ENCODE measurements around the gene ALG12. TPM values are rescaled to one million over a fixed set of nuclear protein-coding genes. Genes with fewer than 3 reads are reported as not detected.

Gene ALG12
- total and polyA plus RNA-seq, 2 experiments from 2014 or later = 18.7 to 23.3 TPM

DNA sequence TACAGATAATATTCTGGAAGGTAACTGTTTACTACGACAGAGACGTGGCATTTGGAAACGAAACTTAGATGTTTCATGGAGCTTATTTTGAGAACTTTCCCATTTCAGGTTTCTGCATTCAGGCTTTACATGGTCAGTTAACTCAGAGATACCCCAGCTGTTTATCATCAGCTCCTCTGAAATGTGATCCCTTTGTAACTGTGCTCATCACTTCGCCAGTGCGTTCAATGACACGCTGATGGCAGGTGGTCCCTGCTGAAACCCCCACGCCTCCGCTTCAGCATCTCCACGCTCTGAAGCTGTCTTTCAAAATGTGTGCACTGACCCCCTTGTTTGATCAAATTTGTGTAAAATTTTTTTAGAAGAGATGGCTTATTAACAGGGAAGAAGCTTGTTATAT lies 30.5 kb downstream of the ALG12 start:
- H3K27me3 ChIP-seq (ENCODE audit: insufficient read depth) = no peaks in the 10 kb centered on the region

More for the DNA sequence above, 30.5 kb downstream of the ALG12 start:
- Mint-ChIP-seq H3K27me3 (ENCODE audit: insufficient read depth, low read depth, poor library complexity) (peaks cover 3% of the 10 kb centered on the region), H3K9me3 (peaks cover 30% of the 10 kb centered on the region), H3K4me3 (no peak overlapping the region), H3K4me1 (no peaks in the 10 kb centered on the region; the same call in 2 of the 3 replicates), H3K36me3 (ENCODE audit: low read depth) (peaks cover 96% of the 10 kb centered on the region), H3K27ac (no peak overlapping the region)
- peaks cover 14% of the 10 kb centered on the region for H4K20me1 ChIP-seq (replicated peaks; ENCODE audit: insufficient read depth)
- H3K4me3 ChIP-seq = no peak overlapping the region
- H3K27ac ChIP-seq (ENCODE audit: low read depth) = no peak overlapping the region
- H3K9me2 ChIP-seq (ENCODE audit: insufficient read depth) = 0 out of 2 replicates have a peak, but pooled peaks cover 4% of the 10 kb centered on the region
- H3K4me2 ChIP-seq = no peak overlapping the region
- no peak overlapping the region for H2AFZ ChIP-seq
- ATAC-seq (no peak), DNase-seq (ENCODE audit: low spot score) (no peak)
- H3K79me2 ChIP-seq (replicated peaks; ENCODE audit: insufficient read depth) = peaks cover 21% of the 10 kb centered on the region
- no peaks in the 10 kb centered on the region for H3K4me1 ChIP-seq (ENCODE audit: insufficient read depth)
- H3K36me3 ChIP-seq (ENCODE audit: insufficient read depth) = peaks cover 4% of the 10 kb centered on the region
- TF ChIP-seq, protein P1, sequence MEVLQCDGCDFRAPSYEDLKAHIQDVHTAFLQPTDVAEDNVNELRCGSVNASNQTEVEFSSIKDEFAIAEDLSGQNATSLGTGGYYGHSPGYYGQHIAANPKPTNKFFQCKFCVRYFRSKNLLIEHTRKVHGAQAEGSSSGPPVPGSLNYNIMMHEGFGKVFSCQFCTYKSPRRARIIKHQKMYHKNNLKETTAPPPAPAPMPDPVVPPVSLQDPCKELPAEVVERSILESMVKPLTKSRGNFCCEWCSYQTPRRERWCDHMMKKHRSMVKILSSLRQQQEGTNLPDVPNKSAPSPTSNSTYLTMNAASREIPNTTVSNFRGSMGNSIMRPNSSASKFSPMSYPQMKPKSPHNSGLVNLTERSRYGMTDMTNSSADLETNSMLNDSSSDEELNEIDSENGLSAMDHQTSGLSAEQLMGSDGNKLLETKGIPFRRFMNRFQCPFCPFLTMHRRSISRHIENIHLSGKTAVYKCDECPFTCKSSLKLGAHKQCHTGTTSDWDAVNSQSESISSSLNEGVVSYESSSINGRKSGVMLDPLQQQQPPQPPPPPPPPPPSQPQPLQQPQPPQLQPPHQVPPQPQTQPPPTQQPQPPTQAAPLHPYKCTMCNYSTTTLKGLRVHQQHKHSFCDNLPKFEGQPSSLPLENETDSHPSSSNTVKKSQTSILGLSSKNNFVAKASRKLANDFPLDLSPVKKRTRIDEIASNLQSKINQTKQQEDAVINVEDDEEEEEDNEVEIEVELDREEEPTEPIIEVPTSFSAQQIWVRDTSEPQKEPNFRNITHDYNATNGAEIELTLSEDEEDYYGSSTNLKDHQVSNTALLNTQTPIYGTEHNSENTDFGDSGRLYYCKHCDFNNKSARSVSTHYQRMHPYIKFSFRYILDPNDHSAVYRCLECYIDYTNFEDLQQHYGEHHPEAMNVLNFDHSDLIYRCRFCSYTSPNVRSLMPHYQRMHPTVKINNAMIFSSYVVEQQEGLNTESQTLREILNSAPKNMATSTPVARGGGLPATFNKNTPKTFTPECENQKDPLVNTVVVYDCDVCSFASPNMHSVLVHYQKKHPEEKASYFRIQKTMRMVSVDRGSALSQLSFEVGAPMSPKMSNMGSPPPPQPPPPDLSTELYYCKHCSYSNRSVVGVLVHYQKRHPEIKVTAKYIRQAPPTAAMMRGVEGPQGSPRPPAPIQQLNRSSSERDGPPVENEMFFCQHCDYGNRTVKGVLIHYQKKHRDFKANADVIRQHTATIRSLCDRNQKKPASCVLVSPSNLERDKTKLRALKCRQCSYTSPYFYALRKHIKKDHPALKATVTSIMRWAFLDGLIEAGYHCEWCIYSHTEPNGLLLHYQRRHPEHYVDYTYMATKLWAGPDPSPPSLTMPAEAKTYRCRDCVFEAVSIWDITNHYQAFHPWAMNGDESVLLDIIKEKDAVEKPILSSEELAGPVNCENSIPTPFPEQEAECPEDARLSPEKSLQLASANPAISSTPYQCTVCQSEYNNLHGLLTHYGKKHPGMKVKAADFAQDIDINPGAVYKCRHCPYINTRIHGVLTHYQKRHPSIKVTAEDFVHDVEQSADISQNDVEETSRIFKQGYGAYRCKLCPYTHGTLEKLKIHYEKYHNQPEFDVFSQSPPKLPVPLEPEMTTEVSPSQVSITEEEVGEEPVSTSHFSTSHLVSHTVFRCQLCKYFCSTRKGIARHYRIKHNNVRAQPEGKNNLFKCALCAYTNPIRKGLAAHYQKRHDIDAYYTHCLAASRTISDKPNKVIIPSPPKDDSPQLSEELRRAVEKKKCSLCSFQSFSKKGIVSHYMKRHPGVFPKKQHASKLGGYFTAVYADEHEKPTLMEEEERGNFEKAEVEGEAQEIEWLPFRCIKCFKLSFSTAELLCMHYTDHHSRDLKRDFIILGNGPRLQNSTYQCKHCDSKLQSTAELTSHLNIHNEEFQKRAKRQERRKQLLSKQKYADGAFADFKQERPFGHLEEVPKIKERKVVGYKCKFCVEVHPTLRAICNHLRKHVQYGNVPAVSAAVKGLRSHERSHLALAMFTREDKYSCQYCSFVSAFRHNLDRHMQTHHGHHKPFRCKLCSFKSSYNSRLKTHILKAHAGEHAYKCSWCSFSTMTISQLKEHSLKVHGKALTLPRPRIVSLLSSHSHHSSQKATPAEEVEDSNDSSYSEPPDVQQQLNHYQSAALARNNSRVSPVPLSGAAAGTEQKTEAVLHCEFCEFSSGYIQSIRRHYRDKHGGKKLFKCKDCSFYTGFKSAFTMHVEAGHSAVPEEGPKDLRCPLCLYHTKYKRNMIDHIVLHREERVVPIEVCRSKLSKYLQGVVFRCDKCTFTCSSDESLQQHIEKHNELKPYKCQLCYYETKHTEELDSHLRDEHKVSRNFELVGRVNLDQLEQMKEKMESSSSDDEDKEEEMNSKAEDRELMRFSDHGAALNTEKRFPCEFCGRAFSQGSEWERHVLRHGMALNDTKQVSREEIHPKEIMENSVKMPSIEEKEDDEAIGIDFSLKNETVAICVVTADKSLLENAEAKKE (CRISPR knock-in tag; IDR thresholded peaks at IDR 0.05) = no peak
- TF ChIP-seq POLR2AphosphoS5 (IDR thresholded peaks at IDR 0.05; ENCODE audit: low read depth) = no peak
- TF ChIP-seq NANOG (IDR thresholded peaks at IDR 0.05; ENCODE audit: borderline replicate concordance) = no peak
- TF ChIP-seq EZH2phosphoT487 (IDR thresholded peaks at IDR 0.05; ENCODE audit: unreplicated experiment) = no peak
- TF ChIP-seq, protein P2, sequence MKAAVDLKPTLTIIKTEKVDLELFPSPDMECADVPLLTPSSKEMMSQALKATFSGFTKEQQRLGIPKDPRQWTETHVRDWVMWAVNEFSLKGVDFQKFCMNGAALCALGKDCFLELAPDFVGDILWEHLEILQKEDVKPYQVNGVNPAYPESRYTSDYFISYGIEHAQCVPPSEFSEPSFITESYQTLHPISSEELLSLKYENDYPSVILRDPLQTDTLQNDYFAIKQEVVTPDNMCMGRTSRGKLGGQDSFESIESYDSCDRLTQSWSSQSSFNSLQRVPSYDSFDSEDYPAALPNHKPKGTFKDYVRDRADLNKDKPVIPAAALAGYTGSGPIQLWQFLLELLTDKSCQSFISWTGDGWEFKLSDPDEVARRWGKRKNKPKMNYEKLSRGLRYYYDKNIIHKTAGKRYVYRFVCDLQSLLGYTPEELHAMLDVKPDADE (IDR thresholded peaks at IDR 0.05) = no peak
- TF ChIP-seq, protein P3, sequence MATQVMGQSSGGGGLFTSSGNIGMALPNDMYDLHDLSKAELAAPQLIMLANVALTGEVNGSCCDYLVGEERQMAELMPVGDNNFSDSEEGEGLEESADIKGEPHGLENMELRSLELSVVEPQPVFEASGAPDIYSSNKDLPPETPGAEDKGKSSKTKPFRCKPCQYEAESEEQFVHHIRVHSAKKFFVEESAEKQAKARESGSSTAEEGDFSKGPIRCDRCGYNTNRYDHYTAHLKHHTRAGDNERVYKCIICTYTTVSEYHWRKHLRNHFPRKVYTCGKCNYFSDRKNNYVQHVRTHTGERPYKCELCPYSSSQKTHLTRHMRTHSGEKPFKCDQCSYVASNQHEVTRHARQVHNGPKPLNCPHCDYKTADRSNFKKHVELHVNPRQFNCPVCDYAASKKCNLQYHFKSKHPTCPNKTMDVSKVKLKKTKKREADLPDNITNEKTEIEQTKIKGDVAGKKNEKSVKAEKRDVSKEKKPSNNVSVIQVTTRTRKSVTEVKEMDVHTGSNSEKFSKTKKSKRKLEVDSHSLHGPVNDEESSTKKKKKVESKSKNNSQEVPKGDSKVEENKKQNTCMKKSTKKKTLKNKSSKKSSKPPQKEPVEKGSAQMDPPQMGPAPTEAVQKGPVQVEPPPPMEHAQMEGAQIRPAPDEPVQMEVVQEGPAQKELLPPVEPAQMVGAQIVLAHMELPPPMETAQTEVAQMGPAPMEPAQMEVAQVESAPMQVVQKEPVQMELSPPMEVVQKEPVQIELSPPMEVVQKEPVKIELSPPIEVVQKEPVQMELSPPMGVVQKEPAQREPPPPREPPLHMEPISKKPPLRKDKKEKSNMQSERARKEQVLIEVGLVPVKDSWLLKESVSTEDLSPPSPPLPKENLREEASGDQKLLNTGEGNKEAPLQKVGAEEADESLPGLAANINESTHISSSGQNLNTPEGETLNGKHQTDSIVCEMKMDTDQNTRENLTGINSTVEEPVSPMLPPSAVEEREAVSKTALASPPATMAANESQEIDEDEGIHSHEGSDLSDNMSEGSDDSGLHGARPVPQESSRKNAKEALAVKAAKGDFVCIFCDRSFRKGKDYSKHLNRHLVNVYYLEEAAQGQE (IDR thresholded peaks at IDR 0.05; ENCODE audit: unreplicated experiment) = no peak
- TF ChIP-seq ZNF114 (CRISPR knock-in tag; IDR thresholded peaks at IDR 0.05) = no peak
- no peak for TF ChIP-seq EZH2 (IDR thresholded peaks at IDR 0.05; ENCODE audit: low read depth, unreplicated experiment)
- TF ChIP-seq, protein P4, sequence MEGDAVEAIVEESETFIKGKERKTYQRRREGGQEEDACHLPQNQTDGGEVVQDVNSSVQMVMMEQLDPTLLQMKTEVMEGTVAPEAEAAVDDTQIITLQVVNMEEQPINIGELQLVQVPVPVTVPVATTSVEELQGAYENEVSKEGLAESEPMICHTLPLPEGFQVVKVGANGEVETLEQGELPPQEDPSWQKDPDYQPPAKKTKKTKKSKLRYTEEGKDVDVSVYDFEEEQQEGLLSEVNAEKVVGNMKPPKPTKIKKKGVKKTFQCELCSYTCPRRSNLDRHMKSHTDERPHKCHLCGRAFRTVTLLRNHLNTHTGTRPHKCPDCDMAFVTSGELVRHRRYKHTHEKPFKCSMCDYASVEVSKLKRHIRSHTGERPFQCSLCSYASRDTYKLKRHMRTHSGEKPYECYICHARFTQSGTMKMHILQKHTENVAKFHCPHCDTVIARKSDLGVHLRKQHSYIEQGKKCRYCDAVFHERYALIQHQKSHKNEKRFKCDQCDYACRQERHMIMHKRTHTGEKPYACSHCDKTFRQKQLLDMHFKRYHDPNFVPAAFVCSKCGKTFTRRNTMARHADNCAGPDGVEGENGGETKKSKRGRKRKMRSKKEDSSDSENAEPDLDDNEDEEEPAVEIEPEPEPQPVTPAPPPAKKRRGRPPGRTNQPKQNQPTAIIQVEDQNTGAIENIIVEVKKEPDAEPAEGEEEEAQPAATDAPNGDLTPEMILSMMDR (conservative IDR thresholded peaks at IDR 0.05; ENCODE audit: low read depth in 2 of 2) = no peak
- no peak for TF ChIP-seq JUNB (IDR thresholded peaks at IDR 0.05; ENCODE audit: unreplicated experiment)
- TF ChIP-seq STAT1 (IDR thresholded peaks at IDR 0.05; ENCODE audit: unreplicated experiment) = no peak
- TF ChIP-seq ZNF331 (CRISPR knock-in tag; IDR thresholded peaks at IDR 0.05; ENCODE audit: low read depth) = no peak
- TF ChIP-seq CREB1 (CRISPR knock-in tag; IDR thresholded peaks at IDR 0.05; ENCODE audit: low read depth) = no peak
- H3F3A ChIP-seq (replicated peaks; ENCODE audit: low read depth) = no peaks in the 10 kb centered on the region

Data from GM23338 (cell line).